ENCODE data around the gene PDE7B.

Gene PDE7B

GRCh38 chr6:135830452-135830881 lies 21.0 kb upstream of the PDE7B start:
- Mint-ChIP-seq H3K36me3 (ENCODE audit: low read depth) (no peaks in the 10 kb centered on the region), H3K9me3 (no peaks in the 10 kb centered on the region), H3K27ac (no peak overlapping the region), H3K27me3 (ENCODE audit: low read depth) (peaks cover 25% of the 10 kb centered on the region), H3K4me1 (ENCODE audit: low read depth) (peaks cover 2% of the 10 kb centered on the region), H3K4me3 (no peak overlapping the region)

GRCh38 chr6:135831016-135831415 lies 20.5 kb upstream of the PDE7B start:
- peaks cover 25% of the 10 kb centered on the region for H3K27me3 Mint-ChIP-seq (ENCODE audit: low read depth)
- H3K4me1 Mint-ChIP-seq (ENCODE audit: low read depth): peaks cover 2% of the 10 kb centered on the region
- H3K9me3 Mint-ChIP-seq: no peaks in the 10 kb centered on the region
- no peaks in the 10 kb centered on the region for H3K36me3 Mint-ChIP-seq (ENCODE audit: low read depth)
- H3K4me3 Mint-ChIP-seq: no peak overlapping the region
- no peak overlapping the region for H3K27ac Mint-ChIP-seq

- Mint-ChIP-seq H3K27me3 (ENCODE audit: low read depth) (peaks cover 25% of the 10 kb centered on the region), H3K4me1 (ENCODE audit: low read depth) (peaks cover 2% of the 10 kb centered on the region), H3K36me3 (ENCODE audit: low read depth) (no peaks in the 10 kb centered on the region), H3K27ac (no peak overlapping the region), H3K9me3 (no peaks in the 10 kb centered on the region), H3K4me3 (no peak overlapping the region)
These were observed 19.3 kb upstream of the PDE7B start for GRCh38 chr6:135832166-135832565.

- H3K4me3 Mint-ChIP-seq: no peak overlapping the region
- H3K27ac Mint-ChIP-seq: no peak overlapping the region
- no peaks in the 10 kb centered on the region for H3K9me3 Mint-ChIP-seq
- H3K27me3 Mint-ChIP-seq (ENCODE audit: low read depth): peaks cover 25% of the 10 kb centered on the region
- H3K36me3 Mint-ChIP-seq (ENCODE audit: low read depth): no peaks in the 10 kb centered on the region
- peaks cover 6% of the 10 kb centered on the region for H3K4me1 Mint-ChIP-seq (ENCODE audit: low read depth)
These were observed 17.7 kb upstream of the PDE7B start for GRCh38 chr6:135833771-135834170.

GRCh38 chr6:135837735-135838449 lies 13.6 kb upstream of the PDE7B start:
- Mint-ChIP-seq H3K27ac (no peak overlapping the region), H3K4me3 (peak overlapping the region; percentile 2), H3K36me3 (ENCODE audit: low read depth) (no peaks in the 10 kb centered on the region), H3K4me1 (ENCODE audit: low read depth) (peaks cover 6% of the 10 kb centered on the region), H3K27me3 (ENCODE audit: low read depth) (peaks cover 18% of the 10 kb centered on the region), H3K9me3 (no peaks in the 10 kb centered on the region)

- Mint-ChIP-seq H3K27me3 (ENCODE audit: low read depth) (peaks cover 12% of the 10 kb centered on the region), H3K9me3 (no peaks in the 10 kb centered on the region), H3K36me3 (ENCODE audit: low read depth) (no peaks in the 10 kb centered on the region), H3K27ac (no peak overlapping the region), H3K4me1 (ENCODE audit: low read depth) (peaks cover 6% of the 10 kb centered on the region), H3K4me3 (no peak overlapping the region)
These were observed 12.4 kb upstream of the PDE7B start for GRCh38 chr6:135839121-135839520.

GRCh38 chr6:135842618-135843392 lies 8.7 kb upstream of the PDE7B start:
- Mint-ChIP-seq H3K27ac (no peak overlapping the region), H3K4me3 (no peak overlapping the region), H3K4me1 (ENCODE audit: low read depth) (no peaks in the 10 kb centered on the region), H3K36me3 (ENCODE audit: low read depth) (no peaks in the 10 kb centered on the region), H3K9me3 (no peaks in the 10 kb centered on the region), H3K27me3 (ENCODE audit: low read depth) (peaks cover 4% of the 10 kb centered on the region)

- no peaks in the 10 kb centered on the region for H3K9me3 Mint-ChIP-seq
- H3K27me3 Mint-ChIP-seq (ENCODE audit: low read depth): no peaks in the 10 kb centered on the region
- peaks cover 26% of the 10 kb centered on the region for H3K4me1 Mint-ChIP-seq (ENCODE audit: low read depth)
- H3K27ac Mint-ChIP-seq: no peak overlapping the region
- H3K36me3 Mint-ChIP-seq (ENCODE audit: low read depth): peaks cover 7% of the 10 kb centered on the region
- no peak overlapping the region for H3K4me3 Mint-ChIP-seq
These were observed 619 bp upstream of the PDE7B start for GRCh38 chr6:135850882-135851281.

- Mint-ChIP-seq H3K9me3 (no peaks in the 10 kb centered on the region), H3K27me3 (ENCODE audit: low read depth) (no peaks in the 10 kb centered on the region), H3K36me3 (ENCODE audit: low read depth) (peaks cover 9% of the 10 kb centered on the region), H3K4me3 (peak overlapping the region; percentile 80), H3K27ac (no peak overlapping the region), H3K4me1 (ENCODE audit: low read depth) (peaks cover 26% of the 10 kb centered on the region)
These were observed 1.2 kb downstream of the PDE7B start for GRCh38 chr6:135852746-135853145.

- Mint-ChIP-seq H3K27ac (peak overlapping the region; percentile 24), H3K36me3 (ENCODE audit: low read depth) (peaks cover 9% of the 10 kb centered on the region), H3K4me1 (ENCODE audit: low read depth) (peaks cover 26% of the 10 kb centered on the region), H3K9me3 (no peaks in the 10 kb centered on the region), H3K4me3 (peak overlapping the region; percentile 80), H3K27me3 (ENCODE audit: low read depth) (no peaks in the 10 kb centered on the region)
These were observed 1.7 kb downstream of the PDE7B start for GRCh38 chr6:135853227-135853626.

- Mint-ChIP-seq H3K9me3 (no peaks in the 10 kb centered on the region), H3K27me3 (ENCODE audit: low read depth) (no peaks in the 10 kb centered on the region), H3K36me3 (ENCODE audit: low read depth) (peaks cover 9% of the 10 kb centered on the region), H3K4me3 (peak overlapping the region; percentile 58), H3K27ac (no peak overlapping the region), H3K4me1 (ENCODE audit: low read depth) (peaks cover 26% of the 10 kb centered on the region)
These were observed 2.5 kb downstream of the PDE7B start for GRCh38 chr6:135853986-135854385.

GRCh38 chr6:135854799-135855198 lies 3.3 kb downstream of the PDE7B start:
- H3K4me1 Mint-ChIP-seq (ENCODE audit: low read depth): peaks cover 26% of the 10 kb centered on the region
- H3K9me3 Mint-ChIP-seq: no peaks in the 10 kb centered on the region
- H3K27ac Mint-ChIP-seq: no peak overlapping the region
- H3K27me3 Mint-ChIP-seq (ENCODE audit: low read depth): no peaks in the 10 kb centered on the region
- H3K4me3 Mint-ChIP-seq: peak overlapping the region; percentile 58
- H3K36me3 Mint-ChIP-seq (ENCODE audit: low read depth): peaks cover 9% of the 10 kb centered on the region

- no peak overlapping the region for H3K4me3 Mint-ChIP-seq
- peaks cover 7% of the 10 kb centered on the region for H3K36me3 Mint-ChIP-seq (ENCODE audit: low read depth)
- H3K9me3 Mint-ChIP-seq: no peaks in the 10 kb centered on the region
- H3K27ac Mint-ChIP-seq: no peak overlapping the region
- H3K27me3 Mint-ChIP-seq (ENCODE audit: low read depth): no peaks in the 10 kb centered on the region
- H3K4me1 Mint-ChIP-seq (ENCODE audit: low read depth): peaks cover 7% of the 10 kb centered on the region
These were observed 7.4 kb downstream of the PDE7B start for GRCh38 chr6:135858931-135859330.

- peaks cover 6% of the 10 kb centered on the region for H3K36me3 Mint-ChIP-seq (ENCODE audit: low read depth)
- no peak overlapping the region for H3K27ac Mint-ChIP-seq
- H3K9me3 Mint-ChIP-seq: peaks cover 3% of the 10 kb centered on the region
- no peaks in the 10 kb centered on the region for H3K27me3 Mint-ChIP-seq (ENCODE audit: low read depth)
- no peaks in the 10 kb centered on the region for H3K4me1 Mint-ChIP-seq (ENCODE audit: low read depth)
- H3K4me3 Mint-ChIP-seq: no peak overlapping the region
These were observed 8.9 kb downstream of the PDE7B start for GRCh38 chr6:135860361-135860760.

GRCh38 chr6:135861189-135861588 lies 9.7 kb downstream of the PDE7B start:
- Mint-ChIP-seq H3K4me3 (no peak overlapping the region), H3K27ac (no peak overlapping the region), H3K36me3 (ENCODE audit: low read depth) (peaks cover 6% of the 10 kb centered on the region), H3K27me3 (ENCODE audit: low read depth) (no peaks in the 10 kb centered on the region), H3K9me3 (peaks cover 6% of the 10 kb centered on the region), H3K4me1 (ENCODE audit: low read depth) (no peaks in the 10 kb centered on the region)
